Caco-2 (cell line): Measurements from ENCODE around the gene PDE5A. TPM values are rescaled to one million over a fixed set of nuclear protein-coding genes. Genes with fewer than 3 reads are reported as not detected.

Experiments used
- BruUV-seq: library from RNA; stranded (reverse); fragments of 400-500 nt; replicated peaks from 2 replicates; lab custom pipeline; 2021; lab: Mats Ljungman, UMichigan
- CTCF ChIA-PET: fragments of 300-600 bp; sonication (Branson Sonifier 250); formaldehyde crosslinking; loops from one replicate; lab custom pipeline; 2022; ENCODE audit warnings: antibody characterized with exemption; lab: Charles Lee
- POLR2A ChIA-PET: fragments of 300-600 bp; sonication (Branson Sonifier 250); formaldehyde crosslinking; loops from one replicate; lab custom pipeline; 2022; ENCODE audit warnings: antibody characterized with exemption; lab: Charles Lee
- DNase-seq, 2 experiments: peaks; one replicate each; pipeline versions ENCODE4 v3.0.0 to v3.0.0-alpha.2; 2020 to 2022
- H3K27me3 ChIP-seq: replicated peaks from 2 replicates; pipeline ENCODE4 v1.6.0; 2011; ENCODE audit warnings: low read length; ENCODE audit not compliant: control insufficient read depth, insufficient read depth
- H3K36me3 ChIP-seq: 2 replicates; pipeline ENCODE4 v1.5.1; 2011; ENCODE audit warnings: low read length; ENCODE audit not compliant: control insufficient read depth, insufficient read depth
- H3K4me1 ChIP-seq: fragments of 250-450 bp; sonication (Bioruptor Pico); 2 replicates; pipeline ENCODE4 v1.5.1; 2020; ENCODE audit warnings: mild to moderate bottlenecking
- H3K4me3 ChIP-seq: 2 replicates; pipeline ENCODE4 v1.5.1; 2011; ENCODE audit warnings: low read depth, mild to moderate bottlenecking, control low read depth, low read length
- H3K9me3 ChIP-seq: fragments of 250-450 bp; sonication (Bioruptor Pico); 2 replicates; pipeline ENCODE4 v1.5.1; 2020; ENCODE audit warnings: mild to moderate bottlenecking, moderate library complexity
- H3K27ac Mint-ChIP-seq: one replicate; pipeline ENCODE4 v1.8.0; 2022; ENCODE audit warnings: mixed read lengths; ENCODE audit not compliant: unreplicated experiment
- H3K27me3 Mint-ChIP-seq: one replicate; pipeline ENCODE4 v1.8.0; 2022; ENCODE audit warnings: mixed read lengths; ENCODE audit not compliant: insufficient read depth, unreplicated experiment
- H3K36me3 Mint-ChIP-seq: one replicate; pipeline ENCODE4 v1.8.0; 2022; ENCODE audit warnings: mild to moderate bottlenecking, mixed read lengths; ENCODE audit not compliant: insufficient read depth, unreplicated experiment
- H3K4me1 Mint-ChIP-seq: one replicate; pipeline ENCODE4 v1.8.0; 2022; ENCODE audit warnings: low read depth, mixed read lengths; ENCODE audit not compliant: unreplicated experiment
- H3K4me3 Mint-ChIP-seq: one replicate; pipeline ENCODE4 v1.8.0; 2022; ENCODE audit warnings: mild to moderate bottlenecking, moderate library complexity, mixed read lengths; ENCODE audit not compliant: unreplicated experiment
- H3K9me3 Mint-ChIP-seq: one replicate; pipeline ENCODE4 v1.8.0; 2022; ENCODE audit warnings: mixed read lengths; ENCODE audit not compliant: unreplicated experiment
- intact Hi-C: fragments of 100-400 bp; cut with micrococcal nuclease; formaldehyde crosslinking; loops from one replicate; pipeline ENCODE4 v1.10.0; 2022; ENCODE audit not compliant: unreplicated experiment
- total RNA-seq: library from RNA; stranded (reverse); gene quantifications from 2 replicates; pipeline ENCODE4 v1.2.3, GENCODE V29; 2022
- TF ChIP-seq, protein P1 (sequence below), 2 experiments: fragments of 200-600 bp in 1 of 2; IDR thresholded peaks; 1 replicate in 1 of 2; 2 replicates in 1 of 2; pipeline versions ENCODE4 v1.5.1 to v1.8.0; 2011 to 2022; ENCODE audit warnings: antibody characterized with exemption in 1 of 2, control low read depth in 1 of 2, inconsistent platforms in 1 of 2, low read depth in 1 of 2, low read length in 1 of 2, mild to moderate bottlenecking in 1 of 2, moderate library complexity in 1 of 2; ENCODE audit not compliant: insufficient read depth in 1 of 2, severe bottlenecking in 1 of 2, unreplicated experiment in 1 of 2

PDE5A gene
- total RNA-seq, 1 experiment from 2014 or later, result 7.9 TPM

DNA sequence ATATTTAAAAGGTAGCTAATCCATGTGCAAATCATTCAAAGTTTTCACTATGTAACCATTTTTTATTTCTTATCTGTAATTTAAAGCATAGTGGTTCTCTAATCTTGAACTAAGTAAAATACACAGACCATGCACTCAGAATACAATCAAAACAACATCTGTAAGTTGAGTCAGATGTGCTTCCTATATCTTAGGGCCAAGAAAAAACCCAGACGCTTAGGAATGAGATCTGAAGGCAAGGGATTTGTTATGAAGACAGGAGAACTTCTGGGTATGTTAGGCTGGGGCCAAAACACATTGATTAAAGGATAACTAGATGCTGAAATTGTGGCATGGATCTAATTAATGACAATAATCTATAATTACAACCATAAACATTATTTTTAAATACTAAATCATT lies 120.3 kb downstream of the PDE5A start:
- no peaks in the 10 kb centered on the region for H3K27me3 Mint-ChIP-seq
- Histone ChIP-seq H3K36me3 (no peaks in the 10 kb centered on the region), H3K9me3 (no peaks in the 10 kb centered on the region), H3K4me1 (peaks cover 19% of the 10 kb centered on the region), H3K27me3 (no peaks in the 10 kb centered on the region), H3K4me3 (no peak overlapping the region)
- intact Hi-C loops, result no loop called here
- no peaks in the 10 kb centered on the region for H3K9me3 Mint-ChIP-seq
- H3K4me1 Mint-ChIP-seq, result peaks cover 7% of the 10 kb centered on the region
- ChIA-PET CTCF (no interaction called here), POLR2A (no interaction called here)
- DNase-seq, result no peak
- H3K36me3 Mint-ChIP-seq, result peaks cover 25% of the 10 kb centered on the region
- H3K4me3 Mint-ChIP-seq, result no peak overlapping the region
- H3K27ac Mint-ChIP-seq, result no peak overlapping the region
- BruUV-seq, result no TSS peak
- TF ChIP-seq, protein P1, sequence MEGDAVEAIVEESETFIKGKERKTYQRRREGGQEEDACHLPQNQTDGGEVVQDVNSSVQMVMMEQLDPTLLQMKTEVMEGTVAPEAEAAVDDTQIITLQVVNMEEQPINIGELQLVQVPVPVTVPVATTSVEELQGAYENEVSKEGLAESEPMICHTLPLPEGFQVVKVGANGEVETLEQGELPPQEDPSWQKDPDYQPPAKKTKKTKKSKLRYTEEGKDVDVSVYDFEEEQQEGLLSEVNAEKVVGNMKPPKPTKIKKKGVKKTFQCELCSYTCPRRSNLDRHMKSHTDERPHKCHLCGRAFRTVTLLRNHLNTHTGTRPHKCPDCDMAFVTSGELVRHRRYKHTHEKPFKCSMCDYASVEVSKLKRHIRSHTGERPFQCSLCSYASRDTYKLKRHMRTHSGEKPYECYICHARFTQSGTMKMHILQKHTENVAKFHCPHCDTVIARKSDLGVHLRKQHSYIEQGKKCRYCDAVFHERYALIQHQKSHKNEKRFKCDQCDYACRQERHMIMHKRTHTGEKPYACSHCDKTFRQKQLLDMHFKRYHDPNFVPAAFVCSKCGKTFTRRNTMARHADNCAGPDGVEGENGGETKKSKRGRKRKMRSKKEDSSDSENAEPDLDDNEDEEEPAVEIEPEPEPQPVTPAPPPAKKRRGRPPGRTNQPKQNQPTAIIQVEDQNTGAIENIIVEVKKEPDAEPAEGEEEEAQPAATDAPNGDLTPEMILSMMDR (IDR thresholded peaks at IDR 0.05; ENCODE audit: insufficient read depth in 1 of 2, low read depth in 1 of 2, low read length in 1 of 2, severe bottlenecking in 1 of 2, unreplicated experiment in 1 of 2), result no peak

DNA sequence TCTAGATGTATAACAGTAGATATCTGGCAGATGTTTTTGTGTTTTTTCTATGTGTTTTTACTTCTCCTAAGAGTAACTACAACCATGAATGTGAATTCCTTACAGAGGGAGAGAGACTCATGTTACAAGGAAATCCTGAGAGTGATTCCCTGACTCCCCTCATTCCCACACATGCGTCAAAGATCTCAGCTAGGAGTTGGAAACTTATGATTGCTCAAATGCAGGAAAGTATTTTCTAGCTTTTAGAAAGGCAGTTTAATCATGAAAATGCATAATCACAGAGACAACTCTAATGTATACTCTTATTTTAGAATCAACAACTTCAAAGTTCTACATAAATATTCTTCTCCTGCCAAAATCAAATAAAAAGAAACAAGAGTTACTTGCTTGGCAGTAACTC lies 121.8 kb downstream of the PDE5A start:
- CTCF ChIA-PET, result no interaction called here
- POLR2A ChIA-PET, result no interaction called here
- H3K27me3 ChIP-seq, result no peaks in the 10 kb centered on the region
- H3K36me3 Mint-ChIP-seq, result peaks cover 25% of the 10 kb centered on the region
- no peaks in the 10 kb centered on the region for H3K27me3 Mint-ChIP-seq
- no peaks in the 10 kb centered on the region for H3K9me3 Mint-ChIP-seq
- TF ChIP-seq, protein P1 (IDR thresholded peaks at IDR 0.05; ENCODE audit: insufficient read depth in 1 of 2, low read depth in 1 of 2, low read length in 1 of 2, severe bottlenecking in 1 of 2, unreplicated experiment in 1 of 2), result no peak
- H3K4me1 ChIP-seq, result peaks cover 18% of the 10 kb centered on the region
- H3K36me3 ChIP-seq, result no peaks in the 10 kb centered on the region
- no peak overlapping the region for H3K27ac Mint-ChIP-seq
- peaks cover 2% of the 10 kb centered on the region for H3K4me1 Mint-ChIP-seq
- no peaks in the 10 kb centered on the region for H3K9me3 ChIP-seq
- H3K4me3 ChIP-seq, result no peak overlapping the region
- BruUV-seq, result no TSS peak
- no peak overlapping the region for H3K4me3 Mint-ChIP-seq
- no peak for DNase-seq
- intact Hi-C loops, result no loop called here

DNA sequence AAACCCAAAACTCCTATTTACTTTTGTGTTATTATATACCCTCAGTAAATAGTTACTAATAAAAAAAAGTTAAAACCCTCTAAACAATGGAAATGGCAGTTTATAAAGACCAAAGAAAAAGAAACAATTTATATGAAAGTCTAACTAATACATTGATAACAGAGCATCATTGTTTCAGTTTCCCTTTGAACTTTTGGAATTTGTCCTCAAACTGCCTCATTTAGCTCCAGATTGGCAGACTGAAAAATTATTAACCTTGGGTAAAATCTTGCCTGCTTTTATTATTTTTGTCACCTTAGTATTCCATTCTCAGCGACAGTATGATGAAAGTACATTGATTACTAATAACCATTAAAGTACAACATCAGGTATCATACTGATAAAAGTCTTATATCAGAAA lies 124.0 kb downstream of the PDE5A start:
- peaks cover 26% of the 10 kb centered on the region for H3K4me1 ChIP-seq
- TF ChIP-seq, protein P1 (IDR thresholded peaks at IDR 0.05; ENCODE audit: insufficient read depth in 1 of 2, low read depth in 1 of 2, low read length in 1 of 2, severe bottlenecking in 1 of 2, unreplicated experiment in 1 of 2), result no peak
- DNase-seq, result no peak
- Mint-ChIP-seq H3K27ac (no peak overlapping the region), H3K9me3 (no peaks in the 10 kb centered on the region), H3K4me3 (no peak overlapping the region), H3K4me1 (peaks cover 6% of the 10 kb centered on the region), H3K36me3 (peaks cover 37% of the 10 kb centered on the region), H3K27me3 (no peaks in the 10 kb centered on the region)
- intact Hi-C loops, result no loop called here
- no peaks in the 10 kb centered on the region for H3K27me3 ChIP-seq
- BruUV-seq, result no TSS peak
- CTCF ChIA-PET, result no interaction called here
- no peaks in the 10 kb centered on the region for H3K9me3 ChIP-seq
- H3K36me3 ChIP-seq, result no peaks in the 10 kb centered on the region
- no peak overlapping the region for H3K4me3 ChIP-seq
- POLR2A ChIA-PET, result no interaction called here
